HG03025 (cell line): Measurements from ENCODE around the gene ARHGAP18.

Experiments
- ATAC-seq: cut with Tn5 transposase; IDR thresholded peaks from one replicate; pipeline ENCODE4 v1.9.1; 2021; ENCODE audit warnings: mild to moderate bottlenecking, moderate library complexity; ENCODE audit not compliant: unreplicated experiment, low FRiP score

ARHGAP18 gene

GRCh38 chr6:129647044-129647443 is 62.9 kb downstream of the ARHGAP18 start:
- ATAC-seq, result peak; percentile 7

DNA sequence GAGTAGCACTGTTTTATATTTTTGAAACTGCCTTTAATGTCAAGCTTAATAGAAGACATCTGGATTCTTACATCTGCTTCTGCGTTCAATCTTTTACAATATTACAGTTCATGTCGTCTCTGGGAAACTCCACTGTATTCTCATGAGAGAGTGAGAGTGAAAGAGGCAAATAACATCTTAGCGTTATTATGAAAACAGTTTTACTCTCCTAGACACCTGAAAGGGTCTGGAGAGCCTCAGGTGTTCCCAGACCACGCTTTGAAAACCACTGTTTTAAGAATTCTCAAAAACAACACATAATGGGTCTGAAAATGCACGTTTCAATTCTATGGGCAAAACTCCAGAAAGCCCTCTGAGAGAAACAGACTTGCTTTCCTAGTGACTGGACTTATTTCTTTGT is 63.3 kb downstream of the ARHGAP18 start:
- ATAC-seq, result peak; percentile 84

GRCh38 chr6:129645830-129646579 is 64.0 kb downstream of the ARHGAP18 start:
- ATAC-seq, result no peak

DNA sequence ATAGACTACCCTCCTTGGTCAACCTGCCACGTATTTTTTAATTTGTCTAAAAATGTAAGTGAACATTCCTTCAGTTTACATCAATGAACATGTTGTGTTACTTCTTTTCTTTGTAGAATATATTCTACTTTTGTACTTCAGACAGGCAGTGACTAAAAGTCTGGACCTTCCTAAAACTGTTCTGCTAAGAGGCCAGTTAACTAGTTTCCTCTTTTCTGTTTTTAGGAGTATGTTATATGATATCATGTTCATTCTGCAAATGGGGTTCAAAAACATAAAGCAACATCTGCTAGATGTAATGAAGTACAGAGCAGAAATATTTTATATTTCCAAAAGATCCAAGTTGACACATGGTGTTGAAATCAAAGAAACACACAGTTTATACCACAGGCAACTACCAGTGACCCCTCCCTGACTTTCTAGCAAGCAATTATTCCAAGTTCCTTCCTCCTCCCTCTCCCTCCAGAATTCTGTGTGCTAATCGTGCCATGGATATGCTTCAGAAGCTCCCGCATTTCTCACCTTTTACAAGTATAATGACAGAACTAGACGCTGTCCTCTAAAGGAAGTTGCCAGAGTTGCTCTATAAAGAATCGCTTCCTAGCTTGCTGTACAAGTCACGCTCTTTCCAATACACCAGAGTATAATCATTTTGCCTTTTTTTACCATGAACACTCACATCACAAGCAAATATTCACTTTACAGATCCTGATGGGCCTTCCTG is 64.7 kb downstream of the ARHGAP18 start:
- ATAC-seq, result no peak

DNA sequence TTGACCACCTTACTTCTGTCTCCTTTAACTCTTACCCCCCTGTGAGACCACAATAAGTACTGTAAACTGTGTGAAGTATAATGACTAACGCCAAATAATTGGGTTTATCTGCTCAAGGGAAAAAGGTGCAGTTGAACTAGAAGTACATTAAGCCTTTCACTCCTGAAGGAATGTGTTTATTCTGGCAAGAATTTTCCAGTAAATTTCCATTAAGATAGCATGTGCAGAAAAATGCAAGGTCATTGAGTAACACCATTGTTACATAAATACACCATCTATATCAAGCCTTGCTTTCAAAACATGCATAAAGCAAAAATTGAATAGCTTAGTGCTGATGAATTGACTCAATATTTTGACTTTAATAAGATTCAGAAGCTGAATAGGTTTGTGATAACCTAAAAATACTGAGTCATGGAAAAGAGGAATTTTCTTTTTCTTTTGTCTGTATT is 65.4 kb downstream of the ARHGAP18 start:
- ATAC-seq, result no peak

GRCh38 chr6:129643968-129644367 is 66.0 kb downstream of the ARHGAP18 start:
- no peak for ATAC-seq

DNA sequence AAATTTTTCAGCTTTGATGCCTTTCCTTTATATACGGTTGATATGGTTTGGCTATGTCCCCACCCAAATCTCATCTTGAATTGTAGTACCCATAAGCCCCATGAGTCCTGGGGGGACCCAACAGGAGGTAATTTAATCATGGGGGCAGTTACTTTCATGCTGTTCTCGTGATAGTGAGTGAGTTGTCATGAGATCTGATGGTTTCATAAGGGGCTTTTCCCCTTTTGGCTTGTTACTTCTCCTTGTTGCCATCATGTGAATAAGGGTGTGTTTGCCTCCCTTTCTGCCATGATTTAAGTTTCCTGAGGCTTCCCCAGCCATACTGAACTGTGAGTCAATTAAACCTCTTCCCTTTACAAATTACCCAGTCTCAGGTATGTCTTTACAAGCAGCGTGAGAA is 66.8 kb downstream of the ARHGAP18 start:
- no peak for ATAC-seq

DNA sequence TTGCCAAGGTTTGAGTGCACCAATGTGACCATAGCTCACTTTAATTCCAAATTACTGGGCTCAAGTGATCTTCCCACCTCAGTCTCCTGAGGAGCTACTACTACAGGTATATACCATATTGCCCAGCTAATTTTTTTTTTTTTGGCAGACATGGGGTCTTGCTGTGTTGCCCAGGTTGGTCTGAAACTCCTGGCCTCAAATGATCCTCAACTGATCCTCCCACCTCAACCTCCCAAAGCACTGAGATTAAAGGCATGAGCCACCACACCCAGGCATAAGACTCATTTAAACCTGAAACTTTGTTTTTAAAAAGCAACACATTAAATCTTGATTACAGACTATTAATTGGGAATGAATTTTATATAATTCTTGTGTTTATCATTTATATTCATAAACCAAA is 67.7 kb downstream of the ARHGAP18 start:
- ATAC-seq, result no peak

DNA sequence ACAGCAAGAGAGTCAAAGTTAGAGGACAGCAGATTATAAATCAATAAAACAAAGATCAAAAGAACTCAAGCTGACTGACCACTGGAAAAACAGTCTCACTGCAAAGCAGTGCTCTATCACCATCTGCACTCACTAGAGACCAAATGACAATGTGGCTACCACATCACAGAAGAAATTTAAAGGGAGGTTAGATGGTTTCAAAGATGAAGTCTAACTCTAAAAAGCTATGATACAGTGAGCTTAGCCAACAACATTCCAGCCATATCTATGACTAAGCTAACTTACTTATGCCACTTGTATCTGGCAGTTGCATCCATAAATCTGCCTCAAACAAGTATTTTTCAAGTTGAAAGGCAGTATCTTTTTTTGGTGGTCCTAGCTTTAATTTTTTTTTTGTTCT is 68.6 kb downstream of the ARHGAP18 start:
- ATAC-seq, result no peak

- ATAC-seq, result no peak
Observed at GRCh38 chr6:129638686-129639085, 71.3 kb downstream of the ARHGAP18 start.

DNA sequence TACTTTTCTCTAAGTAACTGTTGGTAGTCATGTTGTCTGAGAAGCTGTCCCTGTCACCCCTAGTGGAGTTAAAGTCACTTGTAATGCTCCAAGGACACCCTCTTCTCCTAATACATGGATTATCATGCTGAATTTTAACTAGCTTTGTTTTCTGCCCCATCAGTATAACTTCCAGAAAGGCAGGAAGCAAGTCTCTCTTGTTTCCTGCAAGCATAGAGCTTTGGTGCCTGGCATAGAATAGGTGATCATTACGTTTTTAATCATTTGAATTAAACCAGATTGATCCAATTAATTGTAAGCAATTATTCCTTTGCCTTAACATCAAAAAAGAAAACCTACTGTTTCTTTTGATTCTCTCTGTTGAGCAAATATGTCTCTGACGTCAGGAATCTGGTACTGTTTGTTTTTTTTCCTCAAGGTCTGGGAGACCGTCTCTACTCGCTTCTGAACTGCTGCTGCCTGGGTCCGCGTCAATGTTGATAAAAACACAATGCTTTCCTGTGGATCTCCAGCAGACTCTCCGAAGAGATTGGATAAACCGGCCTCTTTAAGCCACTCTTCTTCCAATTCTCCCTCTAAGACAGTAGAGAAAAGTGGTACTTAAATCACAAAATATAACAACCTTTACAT is 71.8 kb downstream of the ARHGAP18 start:
- ATAC-seq, result no peak

- ATAC-seq, result no peak
Observed at GRCh38 chr6:129637340-129638054, 72.5 kb downstream of the ARHGAP18 start.

- no peak for ATAC-seq
Observed at GRCh38 chr6:129635396-129636130, 74.4 kb downstream of the ARHGAP18 start.

DNA sequence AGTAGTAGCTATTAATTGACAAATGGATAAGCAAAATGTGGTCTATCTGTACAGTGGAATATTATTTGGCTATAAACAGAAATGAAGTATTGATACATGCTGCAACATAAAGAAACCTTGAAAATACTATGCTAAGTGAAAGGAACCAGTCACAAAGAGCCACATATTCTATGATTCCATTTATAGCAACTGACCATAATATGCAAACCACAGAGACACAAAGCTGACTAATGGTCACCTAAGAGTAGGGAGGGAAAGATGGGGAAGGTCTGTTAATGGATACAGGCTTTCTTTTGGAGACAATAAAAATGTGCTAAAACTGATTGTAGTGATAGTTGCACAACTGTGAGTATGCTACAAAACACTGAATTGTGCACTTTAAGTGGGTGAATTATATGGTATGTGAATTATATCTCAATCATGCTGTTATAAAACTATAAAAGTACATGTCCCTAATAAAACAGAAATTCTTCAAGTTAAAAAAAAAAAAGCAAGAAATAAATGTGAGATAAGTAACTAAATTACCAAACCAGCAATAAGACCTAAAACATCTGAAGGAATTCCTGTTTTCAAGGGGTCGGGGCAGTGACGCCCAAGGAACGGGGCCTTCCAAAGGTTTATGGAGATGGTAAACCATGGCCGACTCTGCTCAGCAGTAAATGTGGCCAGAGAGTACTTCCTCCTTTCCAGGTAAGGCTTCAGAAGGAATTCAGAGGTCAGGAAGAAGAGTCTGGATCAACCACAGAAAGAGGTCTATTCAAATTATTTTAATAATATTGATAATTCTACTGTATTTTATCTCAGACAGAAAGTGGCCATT is 75.4 kb downstream of the ARHGAP18 start:
- no peak for ATAC-seq

GRCh38 chr6:129633529-129633928 is 76.4 kb downstream of the ARHGAP18 start:
- no peak for ATAC-seq

DNA sequence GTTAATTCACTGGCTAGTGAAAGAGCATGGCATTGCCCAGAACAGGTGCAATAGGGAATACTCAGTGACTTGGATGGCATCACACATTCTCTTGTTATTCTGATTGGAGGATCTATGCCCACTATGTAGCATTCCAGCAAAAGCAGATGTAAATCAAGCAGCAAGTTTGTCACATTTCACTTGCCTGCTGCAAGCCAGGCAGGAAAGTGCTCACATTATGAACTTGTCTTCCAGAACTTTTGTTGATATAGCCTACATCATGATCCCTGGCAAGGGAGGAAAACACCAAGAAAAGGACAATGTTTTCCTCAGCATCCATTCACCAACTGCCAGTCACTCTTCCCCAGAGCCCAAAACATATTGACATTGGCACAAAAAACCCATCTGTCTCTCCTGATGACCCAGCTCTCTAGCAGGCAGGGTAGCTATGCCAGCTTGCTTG is 77.8 kb downstream of the ARHGAP18 start:
- ATAC-seq, result no peak

DNA sequence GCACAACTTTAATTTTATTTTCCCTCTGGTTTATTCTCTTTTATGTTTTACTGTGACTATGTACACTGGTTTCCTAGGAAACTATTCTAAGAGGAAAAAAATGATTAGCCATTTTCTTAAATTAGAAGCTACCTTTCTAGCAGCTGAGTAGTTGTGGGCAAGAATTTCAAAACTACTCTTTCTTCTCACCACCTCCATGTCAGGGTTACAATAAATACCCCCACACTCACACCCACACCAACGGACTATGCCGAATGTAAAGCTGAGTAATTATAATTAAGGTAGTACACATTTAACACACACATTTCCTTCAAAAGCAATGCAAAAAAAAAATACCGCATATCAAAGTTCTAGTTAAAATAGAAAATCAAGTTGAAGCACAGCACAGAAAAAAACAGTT is 78.9 kb downstream of the ARHGAP18 start:
- ATAC-seq, result no peak

DNA sequence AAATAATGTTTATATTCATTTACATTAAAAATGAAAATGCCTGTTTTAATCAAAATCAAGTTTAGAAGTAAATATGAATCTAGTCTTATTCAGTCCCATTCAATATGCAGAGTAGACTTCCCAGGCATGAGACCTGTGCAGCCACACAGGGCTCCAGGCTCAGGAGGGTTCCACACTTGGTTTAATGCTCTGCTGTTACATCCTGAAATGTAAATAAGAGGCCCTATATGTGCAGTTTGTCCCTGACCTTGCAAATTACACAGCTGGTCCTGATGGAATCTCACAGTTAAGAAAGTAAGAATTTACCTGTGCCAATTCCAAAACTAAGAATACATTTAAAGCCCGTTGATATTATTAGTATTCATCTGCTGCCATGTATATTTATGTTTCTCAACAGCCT is 79.4 kb downstream of the ARHGAP18 start:
- no peak for ATAC-seq

GRCh38 chr6:129628101-129628815 is 81.7 kb downstream of the ARHGAP18 start:
- ATAC-seq, result no peak
